VCaP (cell line): ENCODE measurements around the gene CHCT1.

Source experiments
- H3K27ac ChIP-seq: fragments of 450-650 bp; 2 replicates; pipeline ENCODE4 v1.5.1; 2017
- CTCF ChIP-seq: fragments of 450-650 bp; conservative IDR thresholded peaks from 2 replicates; pipeline ENCODE4 v1.5.1; 2017; ENCODE audit warnings: mild to moderate bottlenecking, moderate library complexity

Gene CHCT1

GRCh38 chr17:60442271-60443173 is 20.2 kb downstream of the CHCT1 start:
- no peak overlapping the region for H3K27ac ChIP-seq
- TF ChIP-seq CTCF = no peak

- TF ChIP-seq CTCF = no peak
Observed at GRCh38 chr17:60443713-60444112, 21.4 kb downstream of the CHCT1 start.

GRCh38 chr17:60445144-60445543 is 22.9 kb downstream of the CHCT1 start:
- no peak for TF ChIP-seq CTCF

More at GRCh38 chr17:60443713-60444112, 21.4 kb downstream of the CHCT1 start:
- H3K27ac ChIP-seq = no peak overlapping the region

GRCh38 chr17:60447375-60447774 is 25.1 kb downstream of the CHCT1 start:
- TF ChIP-seq CTCF = no peak
- no peak overlapping the region for H3K27ac ChIP-seq

More at GRCh38 chr17:60445144-60445543, 22.9 kb downstream of the CHCT1 start:
- H3K27ac ChIP-seq = no peak overlapping the region

- no peak for TF ChIP-seq CTCF
Observed at GRCh38 chr17:60451071-60451470, 28.8 kb downstream of the CHCT1 start.

GRCh38 chr17:60451965-60452364 is 29.7 kb downstream of the CHCT1 start:
- no peak for TF ChIP-seq CTCF
- H3K27ac ChIP-seq = no peak overlapping the region

More at GRCh38 chr17:60451071-60451470, 28.8 kb downstream of the CHCT1 start:
- no peak overlapping the region for H3K27ac ChIP-seq

- TF ChIP-seq CTCF = no peak
- no peak overlapping the region for H3K27ac ChIP-seq
Observed at GRCh38 chr17:60455378-60455777, 33.1 kb downstream of the CHCT1 start.
